ENCODE results near the gene ST6GALNAC2.
"Not testable (repeated sequence)": the region's sequence is repeated elsewhere in the genome, so short reads cannot be mapped to it uniquely, and the experiment has no call there.

Gene ST6GALNAC2

GRCh38 chr17:76570877-76571471, 14.7 kb downstream of the ST6GALNAC2 start:
- Mint-ChIP-seq H3K36me3 (peaks cover 20 to 58% of the 10 kb centered on the region in 2 donors), H3K27me3 (no peaks in the 10 kb centered on the region), H3K4me1 (peaks cover 28 to 32% of the 10 kb centered on the region in 2 donors), H3K9me3 (no peaks in the 10 kb centered on the region), H3K4me3 (no peak overlapping the region), H3K27ac (no peak overlapping the region)
- no peak for ATAC-seq (replicated peaks)
- DNase-seq: no peak

DNA sequence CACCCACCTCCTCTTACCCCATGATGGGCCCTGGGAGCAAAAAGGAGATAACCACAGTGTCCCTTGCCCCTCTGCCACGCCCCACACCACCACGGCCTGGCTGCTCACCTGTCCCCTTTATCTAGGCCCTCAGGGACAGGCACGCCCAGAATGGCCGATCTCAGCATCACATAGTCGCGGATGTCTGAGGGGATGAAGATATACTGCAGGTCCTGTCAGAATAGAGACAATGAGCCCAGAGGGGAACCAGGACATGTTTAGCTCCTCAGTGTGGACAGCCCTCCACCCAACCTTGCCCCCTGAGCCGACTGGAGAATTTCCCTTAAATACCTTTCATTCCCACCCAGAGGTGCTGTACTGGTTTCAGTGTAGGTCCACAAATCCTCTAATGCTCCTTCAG, 15.2 kb downstream of the ST6GALNAC2 start:
- DNase-seq: no peak
- Mint-ChIP-seq H3K4me1 (peaks cover 33 to 38% of the 10 kb centered on the region in 2 donors), H3K9me3 (no peaks in the 10 kb centered on the region), H3K36me3 (peaks cover 25 to 63% of the 10 kb centered on the region in 2 donors), H3K4me3 (no peak overlapping the region), H3K27me3 (no peaks in the 10 kb centered on the region), H3K27ac (no peak overlapping the region)
- no peak for ATAC-seq (replicated peaks)

GRCh38 chr17:76569607-76570279, 15.9 kb downstream of the ST6GALNAC2 start:
- no peaks in the 10 kb centered on the region for H3K27me3 Mint-ChIP-seq
- peaks cover 30 to 66% of the 10 kb centered on the region in 2 donors for H3K36me3 Mint-ChIP-seq
- no peaks in the 10 kb centered on the region for H3K9me3 Mint-ChIP-seq
- no peak overlapping the region for H3K27ac Mint-ChIP-seq
- ATAC-seq (replicated peaks) (no peak), DNase-seq (no peak)
- H3K4me3 Mint-ChIP-seq: no peak overlapping the region
- peaks cover 35 to 45% of the 10 kb centered on the region in 2 donors for H3K4me1 Mint-ChIP-seq

DNA sequence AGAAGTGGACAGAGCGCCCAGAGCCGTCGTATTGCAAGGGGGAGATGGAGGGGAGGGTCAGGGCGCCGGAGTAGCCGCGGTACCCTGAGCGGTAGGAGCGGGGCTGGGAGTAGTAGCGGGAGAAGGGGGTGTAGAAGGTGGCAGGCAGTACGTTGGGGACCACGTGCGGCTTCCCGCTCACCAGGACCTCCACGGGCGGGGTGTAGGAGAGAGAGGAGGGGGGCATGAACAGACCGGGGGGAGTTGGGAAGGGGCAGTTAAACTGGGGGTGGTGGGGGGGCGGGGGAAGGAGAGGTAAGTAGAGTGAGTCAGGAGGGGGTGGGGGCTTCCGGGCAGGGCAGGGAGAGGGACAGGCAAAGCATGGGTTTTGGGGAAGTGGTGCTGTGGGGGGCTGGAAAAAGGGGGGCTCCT, 16.8 kb downstream of the ST6GALNAC2 start:
- ATAC-seq (replicated peaks): no peak
- no peak for DNase-seq
- Mint-ChIP-seq H3K4me3 (peak overlapping the region in 1 of 2 donors; percentile 15), H3K36me3 (peaks cover 30 to 65% of the 10 kb centered on the region in 2 donors), H3K9me3 (no peaks in the 10 kb centered on the region), H3K27me3 (no peaks in the 10 kb centered on the region), H3K4me1 (peaks cover 35 to 45% of the 10 kb centered on the region in 2 donors), H3K27ac (peak overlapping the region; percentile 11)

- DNase-seq (no peak), ATAC-seq (replicated peaks) (peak; percentile 67 to 82)
- H3K27ac Mint-ChIP-seq: no peak overlapping the region
- peaks cover 39 to 48% of the 10 kb centered on the region in 2 donors for H3K4me1 Mint-ChIP-seq
- peaks cover 32 to 67% of the 10 kb centered on the region in 2 donors for H3K36me3 Mint-ChIP-seq
- H3K27me3 Mint-ChIP-seq: no peaks in the 10 kb centered on the region
- no peaks in the 10 kb centered on the region for H3K9me3 Mint-ChIP-seq
- peak overlapping the region in 1 of 2 donors; percentile 44 for H3K4me3 Mint-ChIP-seq
These were observed 17.8 kb downstream of the ST6GALNAC2 start for GRCh38 chr17:76567634-76568432.

- Mint-ChIP-seq H3K9me3 (no peaks in the 10 kb centered on the region), H3K27me3 (no peaks in the 10 kb centered on the region), H3K36me3 (peaks cover 35 to 64% of the 10 kb centered on the region in 2 donors), H3K4me3 (peak overlapping the region in 1 of 2 donors; percentile 45), H3K27ac (peak overlapping the region; percentile 91), H3K4me1 (peaks cover 42 to 53% of the 10 kb centered on the region in 2 donors)
- DNase-seq: no peak
- ATAC-seq (replicated peaks): no peak
These were observed 18.6 kb downstream of the ST6GALNAC2 start for GRCh38 chr17:76566988-76567431.

DNA sequence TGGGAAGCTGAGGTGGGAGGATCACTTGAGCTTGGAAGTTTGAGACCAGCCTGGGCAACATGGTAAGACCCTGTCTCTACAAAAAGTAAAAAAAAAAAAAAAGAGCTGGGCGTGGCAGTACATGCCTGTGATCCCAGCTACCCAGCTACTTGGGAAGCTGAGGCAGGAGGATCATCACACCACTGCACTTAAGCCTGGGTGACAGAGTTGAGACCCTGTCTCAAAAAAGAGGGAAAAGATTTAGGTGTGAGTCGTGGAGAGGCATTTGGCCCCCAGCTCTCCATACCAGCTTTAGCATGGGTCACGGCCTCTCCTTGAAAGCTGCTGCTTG, 19.1 kb downstream of the ST6GALNAC2 start:
- H3K9me3 Mint-ChIP-seq: no peaks in the 10 kb centered on the region
- H3K36me3 Mint-ChIP-seq: peaks cover 40 to 66% of the 10 kb centered on the region in 2 donors
- peaks cover 46 to 57% of the 10 kb centered on the region in 2 donors for H3K4me1 Mint-ChIP-seq
- no peak overlapping the region for H3K27ac Mint-ChIP-seq
- H3K4me3 Mint-ChIP-seq: peak overlapping the region; percentile 12 to 45
- ATAC-seq (replicated peaks) (no peak), DNase-seq (no peak)
- no peaks in the 10 kb centered on the region for H3K27me3 Mint-ChIP-seq

- ATAC-seq (replicated peaks) (no peak), DNase-seq (no peak)
- H3K4me3 Mint-ChIP-seq: peak overlapping the region; percentile 12 to 13
- H3K4me1 Mint-ChIP-seq: peaks cover 47 to 63% of the 10 kb centered on the region in 2 donors
- H3K9me3 Mint-ChIP-seq: no peaks in the 10 kb centered on the region
- H3K36me3 Mint-ChIP-seq: peaks cover 40 to 65% of the 10 kb centered on the region in 2 donors
- H3K27me3 Mint-ChIP-seq: no peaks in the 10 kb centered on the region
- no peak overlapping the region for H3K27ac Mint-ChIP-seq
These were observed 19.7 kb downstream of the ST6GALNAC2 start for GRCh38 chr17:76565728-76566612.

- not testable (repeated sequence) for H3K4me3 Mint-ChIP-seq
- Mint-ChIP-seq H3K4me1 (peaks cover 49 to 71% of the 10 kb centered on the region in 2 donors), H3K36me3 (peaks cover 41 to 61% of the 10 kb centered on the region in 2 donors)
These were observed 20.5 kb downstream of the ST6GALNAC2 start for GRCh38 chr17:76564991-76565727.

GRCh38 chr17:76563359-76563758, 22.3 kb downstream of the ST6GALNAC2 start:
- Mint-ChIP-seq H3K4me1 (peaks cover 51 to 79% of the 10 kb centered on the region in 2 donors), H3K36me3 (peaks cover 44 to 59% of the 10 kb centered on the region in 2 donors)
- DNase-seq; H3K4me3 Mint-ChIP-seq; H3K9me3 Mint-ChIP-seq; ATAC-seq (replicated peaks); H3K27ac Mint-ChIP-seq; H3K27me3 Mint-ChIP-seq: not testable (repeated sequence)

More at GRCh38 chr17:76564991-76565727, 20.5 kb downstream of the ST6GALNAC2 start:
- not testable (repeated sequence) for H3K9me3 Mint-ChIP-seq; H3K27ac Mint-ChIP-seq; ATAC-seq (replicated peaks); H3K27me3 Mint-ChIP-seq; DNase-seq

- H3K27ac Mint-ChIP-seq: peak overlapping the region; percentile 59
- peaks cover 39 to 58% of the 10 kb centered on the region in 2 donors for H3K36me3 Mint-ChIP-seq
- H3K4me3 Mint-ChIP-seq: peak overlapping the region in 1 of 2 donors; percentile 40
- DNase-seq (no peak), ATAC-seq (replicated peaks) (no peak)
- H3K27me3 Mint-ChIP-seq: no peaks in the 10 kb centered on the region
- H3K4me1 Mint-ChIP-seq: peaks cover 46 to 78% of the 10 kb centered on the region in 2 donors
- H3K9me3 Mint-ChIP-seq: no peaks in the 10 kb centered on the region
These were observed 22.9 kb downstream of the ST6GALNAC2 start for GRCh38 chr17:76562734-76563148.

DNA sequence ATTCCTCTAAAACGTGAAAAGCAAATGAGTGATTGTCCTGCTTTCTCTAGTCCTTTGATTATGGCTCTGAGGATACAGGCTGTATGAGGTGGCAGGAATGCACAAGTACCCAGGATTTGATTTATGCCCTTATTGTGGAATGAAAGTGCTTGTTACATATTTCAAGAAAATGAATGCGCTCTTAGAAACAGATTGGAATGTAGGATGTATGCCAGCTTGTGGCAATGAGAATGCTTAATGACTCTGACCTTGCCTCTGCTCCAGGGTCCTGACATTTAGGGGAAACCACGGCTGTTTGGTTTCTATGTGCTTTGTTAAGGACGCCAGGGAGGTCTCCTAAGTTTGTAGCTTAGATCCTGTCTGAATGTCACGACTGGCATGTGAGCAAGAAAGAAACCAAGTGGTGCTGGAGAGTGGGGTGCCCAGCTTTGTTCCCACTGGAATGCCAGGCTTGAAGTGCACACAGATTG, 23.8 kb downstream of the ST6GALNAC2 start:
- Mint-ChIP-seq H3K27ac (peak overlapping the region; percentile 77), H3K36me3 (peaks cover 36 to 56% of the 10 kb centered on the region in 2 donors), H3K4me1 (peaks cover 41 to 78% of the 10 kb centered on the region in 2 donors), H3K27me3 (no peaks in the 10 kb centered on the region), H3K4me3 (peak overlapping the region in 1 of 2 donors; percentile 39), H3K9me3 (no peaks in the 10 kb centered on the region)
- DNase-seq (no peak), ATAC-seq (replicated peaks) (no peak)

- Mint-ChIP-seq H3K36me3 (peaks cover 32 to 51% of the 10 kb centered on the region in 2 donors), H3K27ac (peak overlapping the region; percentile 77), H3K9me3 (no peaks in the 10 kb centered on the region), H3K4me1 (peaks cover 38 to 78% of the 10 kb centered on the region in 2 donors), H3K27me3 (no peaks in the 10 kb centered on the region), H3K4me3 (no peak overlapping the region)
- ATAC-seq (replicated peaks): no peak
- no peak for DNase-seq
These were observed 24.3 kb downstream of the ST6GALNAC2 start for GRCh38 chr17:76561332-76561731.
